HEK293 (cell line): ENCODE data around the gene RIPOR1.
"Not testable (repeated sequence)": the region's sequence is repeated elsewhere in the genome, so short reads cannot be mapped to it uniquely, and the experiment has no call there.

Experiments used
- CTCF ChIA-PET: fragments of 350-600 bp; formaldehyde crosslinking; extraction: SDS; loops from one replicate; lab custom pipeline; 2021; ENCODE audit warnings: antibody characterized with exemption; lab: Yijun Ruan, JAX
- POLR2A ChIA-PET: fragments of 300-600 bp; formaldehyde crosslinking; extraction: SDS; loops from one replicate; lab custom pipeline; 2020; ENCODE audit warnings: antibody characterized with exemption, inconsistent platforms; lab: Yijun Ruan, JAX
- H3K27ac ChIP-seq: fragments of 200-500 bp; sonication (Bioruptor generic); 2 replicates; pipeline ENCODE4 v1.5.1; 2014; ENCODE audit warnings: low read depth, low read length, control low read depth, inconsistent platforms; ENCODE audit errors: extremely low read depth
- H3K36me3 ChIP-seq, 2 experiments: fragments of 200-500 bp in 1 of 2; sonication (Bioruptor generic) in 1 of 2; 1 replicate in 1 of 2; 2 replicates in 1 of 2; pipeline ENCODE4 v1.5.1; 2014 to 2017; ENCODE audit warnings: inconsistent platforms in 2 of 2, low read length in 2 of 2; ENCODE audit not compliant: control insufficient read depth in 2 of 2, insufficient read depth in 1 of 2
- H3K4me1 ChIP-seq: fragments of 200-500 bp; sonication (Bioruptor generic); 2 replicates; pipeline ENCODE4 v1.5.1; 2014; ENCODE audit warnings: mild to moderate bottlenecking, low read length, inconsistent platforms; ENCODE audit not compliant: control insufficient read depth, insufficient read depth
- H3K4me3 ChIP-seq: 2 replicates; pipeline ENCODE4 v1.5.1; 2011; ENCODE audit warnings: low read depth, mild to moderate bottlenecking, control low read depth, low read length, moderate library complexity
- H3K9me3 ChIP-seq: fragments of 200-500 bp; sonication (Bioruptor generic); 2 replicates; pipeline ENCODE4 v1.5.1; 2014; ENCODE audit warnings: low read depth, low read length, inconsistent platforms; ENCODE audit not compliant: control insufficient read depth, insufficient read depth
- BCL11A ChIP-seq: fragments of 450-650 bp; formaldehyde crosslinking; IDR thresholded peaks from 2 replicates; pipeline ENCODE4 v1.5.1; 2016; ENCODE audit warnings: low read depth, missing biosample characterization, missing genetic modification characterization
- EGR2 ChIP-seq: fragments of 450-650 bp; formaldehyde crosslinking; IDR thresholded peaks from 2 replicates; pipeline ENCODE4 v1.5.1; 2016; ENCODE audit warnings: low read depth, missing biosample characterization, missing genetic modification characterization
- ZBTB10 ChIP-seq: fragments of 450-650 bp; formaldehyde crosslinking; IDR thresholded peaks from 2 replicates; pipeline ENCODE4 v1.5.1; 2016; ENCODE audit warnings: missing biosample characterization, missing genetic modification characterization
- ZBTB11 ChIP-seq: fragments of 450-650 bp; formaldehyde crosslinking; conservative IDR thresholded peaks from 2 replicates; pipeline ENCODE4 v1.5.1; 2016; ENCODE audit warnings: low read depth, missing biosample characterization, missing genetic modification characterization
- ZFHX2 ChIP-seq: fragments of 450-650 bp; formaldehyde crosslinking; conservative IDR thresholded peaks from 2 replicates; pipeline ENCODE4 v1.5.1; 2016; ENCODE audit warnings: missing biosample characterization, missing genetic modification characterization
- ZNF121 ChIP-seq: fragments of 450-650 bp; formaldehyde crosslinking; IDR thresholded peaks from 2 replicates; pipeline ENCODE4 v1.5.1; 2016; ENCODE audit warnings: missing biosample characterization, missing genetic modification characterization
- ZNF169 ChIP-seq: fragments of 450-650 bp; formaldehyde crosslinking; IDR thresholded peaks from 2 replicates; pipeline ENCODE4 v1.5.1; 2016; ENCODE audit warnings: missing biosample characterization, missing genetic modification characterization
- ZNF223 ChIP-seq: fragments of 450-650 bp; formaldehyde crosslinking; IDR thresholded peaks from 2 replicates; pipeline ENCODE4 v1.5.1; 2016; ENCODE audit warnings: missing biosample characterization, missing genetic modification characterization
- ZNF335 ChIP-seq: fragments of 450-650 bp; formaldehyde crosslinking; conservative IDR thresholded peaks from 2 replicates; pipeline ENCODE4 v1.5.1; 2016; ENCODE audit warnings: missing biosample characterization, missing genetic modification characterization
- ZNF426 ChIP-seq: fragments of 450-650 bp; formaldehyde crosslinking; IDR thresholded peaks from 2 replicates; pipeline ENCODE4 v1.5.1; 2017; ENCODE audit warnings: missing biosample characterization, missing genetic modification characterization, mild to moderate bottlenecking, inconsistent platforms, moderate library complexity
- ZNF558 ChIP-seq: fragments of 450-650 bp; formaldehyde crosslinking; IDR thresholded peaks from 2 replicates; pipeline ENCODE4 v1.5.1; 2016; ENCODE audit warnings: missing biosample characterization, missing genetic modification characterization
- ZNF580 ChIP-seq: fragments of 450-650 bp; formaldehyde crosslinking; IDR thresholded peaks from 2 replicates; pipeline ENCODE4 v1.5.1; 2016; ENCODE audit warnings: missing biosample characterization, missing genetic modification characterization
- ZNF596 ChIP-seq: fragments of 450-650 bp; IDR thresholded peaks from 2 replicates; pipeline ENCODE4 v1.5.0; 2018; ENCODE audit warnings: missing biosample characterization, mild to moderate bottlenecking, missing genetic modification characterization, moderate library complexity
- ZNF623 ChIP-seq: fragments of 450-650 bp; formaldehyde crosslinking; IDR thresholded peaks from 2 replicates; pipeline ENCODE4 v1.5.1; 2016; ENCODE audit warnings: missing biosample characterization, missing genetic modification characterization
- ZNF654 ChIP-seq: fragments of 450-650 bp; formaldehyde crosslinking; IDR thresholded peaks from 2 replicates; pipeline ENCODE4 v1.5.1; 2016; ENCODE audit warnings: low read depth, missing biosample characterization, missing genetic modification characterization
- ZNF701 ChIP-seq: fragments of 450-650 bp; formaldehyde crosslinking; IDR thresholded peaks from 2 replicates; pipeline ENCODE4 v1.5.1; 2016; ENCODE audit warnings: missing biosample characterization, missing genetic modification characterization
- ZSCAN30 ChIP-seq: fragments of 450-650 bp; IDR thresholded peaks from 2 replicates; pipeline ENCODE4 v1.5.1; 2018; ENCODE audit warnings: missing biosample characterization, mild to moderate bottlenecking, missing genetic modification characterization, moderate library complexity
- TF ChIP-seq, protein P1 (sequence below): fragments of 450-650 bp; formaldehyde crosslinking; IDR thresholded peaks from 2 replicates; pipeline ENCODE4 v1.5.1; 2016; ENCODE audit warnings: missing biosample characterization, missing genetic modification characterization, borderline replicate concordance
- TF ChIP-seq, protein P2 (sequence below): fragments of 450-650 bp; IDR thresholded peaks from 2 replicates; pipeline ENCODE4 v1.5.1; 2018; ENCODE audit warnings: missing biosample characterization, mild to moderate bottlenecking, missing genetic modification characterization

Gene RIPOR1

DNA sequence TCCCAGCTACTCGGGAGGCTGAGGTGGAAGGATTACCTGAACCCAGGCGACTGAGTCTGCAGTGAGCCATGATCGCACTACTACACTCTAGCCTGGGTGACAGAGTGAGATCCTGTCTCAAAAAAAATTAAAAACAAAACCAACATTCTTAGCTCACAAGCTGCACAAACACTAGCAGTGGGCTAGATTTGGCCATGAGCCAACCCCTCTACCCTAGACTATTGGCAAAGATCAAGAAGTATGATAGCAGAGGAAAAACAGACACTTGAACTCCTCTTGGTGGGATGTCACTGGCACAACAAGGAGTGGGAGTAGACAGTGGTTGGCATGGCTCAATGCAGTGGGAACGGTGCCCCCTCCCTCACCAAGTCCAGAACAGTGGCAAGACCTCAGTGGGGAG, 19.6 kb upstream of the RIPOR1 start:
- Histone ChIP-seq H3K4me3 (no peak overlapping the region), H3K9me3 (no peaks in the 10 kb centered on the region), H3K4me1 (no peaks in the 10 kb centered on the region), H3K27ac (no peak overlapping the region), H3K36me3 (no peaks in the 10 kb centered on the region)
- ChIA-PET POLR2A (interaction anchor here (0.6 kb wide), 1 partner anchor 9 kb away, joined by 3 read pairs; no protein-coding TSS in a partner anchor), CTCF (interaction anchor here (0.6 to 2.6 kb wide), 4 partner anchors 12 to 81 kb away, joined by 3 to 17 read pairs (median 4); partner anchors contain the start of gene ATP6V0D1)
- TF ChIP-seq, protein P1, sequence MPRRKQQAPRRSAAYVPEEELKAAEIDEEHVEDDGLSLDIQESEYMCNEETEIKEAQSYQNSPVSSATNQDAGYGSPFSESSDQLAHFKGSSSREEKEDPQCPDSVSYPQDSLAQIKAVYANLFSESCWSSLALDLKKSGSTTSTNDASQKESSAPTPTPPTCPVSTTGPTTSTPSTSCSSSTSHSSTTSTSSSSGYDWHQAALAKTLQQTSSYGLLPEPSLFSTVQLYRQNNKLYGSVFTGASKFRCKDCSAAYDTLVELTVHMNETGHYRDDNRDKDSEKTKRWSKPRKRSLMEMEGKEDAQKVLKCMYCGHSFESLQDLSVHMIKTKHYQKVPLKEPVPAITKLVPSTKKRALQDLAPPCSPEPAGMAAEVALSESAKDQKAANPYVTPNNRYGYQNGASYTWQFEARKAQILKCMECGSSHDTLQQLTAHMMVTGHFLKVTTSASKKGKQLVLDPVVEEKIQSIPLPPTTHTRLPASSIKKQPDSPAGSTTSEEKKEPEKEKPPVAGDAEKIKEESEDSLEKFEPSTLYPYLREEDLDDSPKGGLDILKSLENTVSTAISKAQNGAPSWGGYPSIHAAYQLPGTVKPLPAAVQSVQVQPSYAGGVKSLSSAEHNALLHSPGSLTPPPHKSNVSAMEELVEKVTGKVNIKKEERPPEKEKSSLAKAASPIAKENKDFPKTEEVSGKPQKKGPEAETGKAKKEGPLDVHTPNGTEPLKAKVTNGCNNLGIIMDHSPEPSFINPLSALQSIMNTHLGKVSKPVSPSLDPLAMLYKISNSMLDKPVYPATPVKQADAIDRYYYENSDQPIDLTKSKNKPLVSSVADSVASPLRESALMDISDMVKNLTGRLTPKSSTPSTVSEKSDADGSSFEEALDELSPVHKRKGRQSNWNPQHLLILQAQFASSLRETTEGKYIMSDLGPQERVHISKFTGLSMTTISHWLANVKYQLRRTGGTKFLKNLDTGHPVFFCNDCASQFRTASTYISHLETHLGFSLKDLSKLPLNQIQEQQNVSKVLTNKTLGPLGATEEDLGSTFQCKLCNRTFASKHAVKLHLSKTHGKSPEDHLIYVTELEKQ (tag by site-specific recombination): no peak
- TF ChIP-seq ZNF580 (tag by site-specific recombination) (no peak), ZFHX2 (tag by site-specific recombination) (peak; percentile 40)

- CTCF ChIA-PET: interaction anchor here (0.6 to 5.6 kb wide), 25 partner anchors 7 to 561 kb away, joined by 3 to 92 read pairs (median 4); partner anchors contain the start of genes ACD and ATP6V0D1
- peak; percentile 48; the same call in 1 of the 2 replicates for TF ChIP-seq ZNF121
- H3K4me1 ChIP-seq, H3K27ac ChIP-seq, H3K4me3 ChIP-seq, H3K9me3 ChIP-seq, POLR2A ChIA-PET, H3K36me3 ChIP-seq: not testable (repeated sequence)
Measured at GRCh38 chr16:67513892-67514291, 14.7 kb upstream of the RIPOR1 start.

- ChIA-PET POLR2A (interaction anchor here (0.6 kb wide), 1 partner anchor 361 kb away, joined by 4 read pairs; no protein-coding TSS in a partner anchor), CTCF (interaction anchor here (0.6 to 5.6 kb wide), 26 partner anchors 8 to 659 kb away, joined by 3 to 92 read pairs (median 4); partner anchors contain the start of genes ACD and ATP6V0D1)
- Histone ChIP-seq H3K4me1 (no peaks in the 10 kb centered on the region), H3K4me3 (no peak overlapping the region), H3K27ac (no peak overlapping the region), H3K9me3 (no peaks in the 10 kb centered on the region), H3K36me3 (no peaks in the 10 kb centered on the region)
- TF ChIP-seq ZNF623: no peak
- TF ChIP-seq ZNF701 (tag by site-specific recombination): no peak
- TF ChIP-seq ZNF169 (tag by site-specific recombination): no peak
- TF ChIP-seq ZNF654 (tag by site-specific recombination): peak; percentile 58
- TF ChIP-seq ZNF558 (tag by site-specific recombination): no peak
- no peak for TF ChIP-seq ZNF596 (tag by site-specific recombination)
- TF ChIP-seq ZNF426 (tag by site-specific recombination): no peak
- TF ChIP-seq ZBTB10 (tag by site-specific recombination): no peak
- no peak for TF ChIP-seq ZNF223 (tag by site-specific recombination)
- no peak for TF ChIP-seq EGR2 (tag by site-specific recombination)
- 0 out of 2 replicates have a peak, but pooled peaks have one; percentile 14 for TF ChIP-seq ZBTB11 (tag by site-specific recombination)
- TF ChIP-seq, protein P2, sequence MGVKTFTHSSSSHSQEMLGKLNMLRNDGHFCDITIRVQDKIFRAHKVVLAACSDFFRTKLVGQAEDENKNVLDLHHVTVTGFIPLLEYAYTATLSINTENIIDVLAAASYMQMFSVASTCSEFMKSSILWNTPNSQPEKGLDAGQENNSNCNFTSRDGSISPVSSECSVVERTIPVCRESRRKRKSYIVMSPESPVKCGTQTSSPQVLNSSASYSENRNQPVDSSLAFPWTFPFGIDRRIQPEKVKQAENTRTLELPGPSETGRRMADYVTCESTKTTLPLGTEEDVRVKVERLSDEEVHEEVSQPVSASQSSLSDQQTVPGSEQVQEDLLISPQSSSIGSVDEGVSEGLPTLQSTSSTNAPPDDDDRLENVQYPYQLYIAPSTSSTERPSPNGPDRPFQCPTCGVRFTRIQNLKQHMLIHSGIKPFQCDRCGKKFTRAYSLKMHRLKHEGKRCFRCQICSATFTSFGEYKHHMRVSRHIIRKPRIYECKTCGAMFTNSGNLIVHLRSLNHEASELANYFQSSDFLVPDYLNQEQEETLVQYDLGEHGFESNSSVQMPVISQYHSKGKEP: 0 out of 2 replicates have a peak, but pooled peaks have one; percentile 28
- TF ChIP-seq ZSCAN30 (tag by site-specific recombination): no peak
- no peak for TF ChIP-seq BCL11A (tag by site-specific recombination)
- TF ChIP-seq ZNF335: 0 out of 2 replicates have a peak, but pooled peaks have one; percentile 11
Measured at GRCh38 chr16:67514382-67514828, 14.2 kb upstream of the RIPOR1 start.
